Stimulated activated CD4-positive, alpha-beta T cell treated with anti-CD3 and anti-CD28 coated beads, Interleukin-4, amount 100 ng/mL, for 1 hour (primary cell): ENCODE data around the gene SCRT2.

Experiments
- DNase-seq: peaks from one replicate; pipeline ENCODE4 v3.0.0-alpha.2; 2020

Gene SCRT2

GRCh38 chr20:669573-669972, 6.0 kb downstream of the SCRT2 start:
- no peak for DNase-seq

- DNase-seq: no peak
Observed at GRCh38 chr20:668638-669037, 7.0 kb downstream of the SCRT2 start.

- DNase-seq: no peak
Observed at GRCh38 chr20:668050-668449, 7.6 kb downstream of the SCRT2 start.

GRCh38 chr20:667351-668034, 8.1 kb downstream of the SCRT2 start:
- peak; percentile 65 for DNase-seq

- no peak for DNase-seq
Observed at GRCh38 chr20:666877-667276, 8.7 kb downstream of the SCRT2 start.

GRCh38 chr20:665276-665675, 10.3 kb downstream of the SCRT2 start:
- DNase-seq: no peak

GRCh38 chr20:664576-664975, 11.0 kb downstream of the SCRT2 start:
- DNase-seq: no peak

GRCh38 chr20:664151-664550, 11.5 kb downstream of the SCRT2 start:
- no peak for DNase-seq

- DNase-seq: no peak
Observed at GRCh38 chr20:663315-664090, 12.1 kb downstream of the SCRT2 start.

GRCh38 chr20:662277-663192, 13.1 kb downstream of the SCRT2 start:
- no peak for DNase-seq

GRCh38 chr20:661474-662270, 13.9 kb downstream of the SCRT2 start:
- no peak for DNase-seq

GRCh38 chr20:658731-659291, 16.8 kb downstream of the SCRT2 start:
- no peak for DNase-seq

GRCh38 chr20:658202-658601, 17.4 kb downstream of the SCRT2 start:
- DNase-seq: no peak

- DNase-seq: no peak
Observed at GRCh38 chr20:655726-656624, 19.6 kb downstream of the SCRT2 start.

GRCh38 chr20:654417-654750, 21.2 kb downstream of the SCRT2 start:
- no peak for DNase-seq

- DNase-seq: no peak
Observed at GRCh38 chr20:653590-654416, 21.8 kb downstream of the SCRT2 start.

- peak; percentile 87 for DNase-seq
Observed at GRCh38 chr20:653110-653589, 22.5 kb downstream of the SCRT2 start, which contains the start of gene SRXN1. Gene SRXN1 (minus strand): TSS chr20:653200. CDS start chr20:653185, 15 bp downstream.

- DNase-seq: no peak
Observed at GRCh38 chr20:652615-653109, 22.9 kb downstream of the SCRT2 start.

- no peak for DNase-seq
Observed at GRCh38 chr20:651713-652614, 23.6 kb downstream of the SCRT2 start.
